GM12872 (cell line): ENCODE measurements around the gene POP4.

Experiments used
- CTCF ChIP-seq: IDR thresholded peaks from 3 replicates; pipeline ENCODE4 v1.5.1; 2011; ENCODE audit warnings: low read depth, mild to moderate bottlenecking, low read length, moderate library complexity; ENCODE audit not compliant: insufficient read depth

Gene POP4

GRCh38 chr19:29645911-29646310, 39.8 kb downstream of the POP4 start:
- TF ChIP-seq CTCF: no peak

- no peak for TF ChIP-seq CTCF
These were observed 44.8 kb downstream of the POP4 start for GRCh38 chr19:29650772-29651387.

- TF ChIP-seq CTCF: no peak
These were observed 45.7 kb downstream of the POP4 start for GRCh38 chr19:29651622-29652394.

- TF ChIP-seq CTCF: no peak
These were observed 47.3 kb downstream of the POP4 start for GRCh38 chr19:29653398-29653797.

GRCh38 chr19:29655648-29656335, 49.7 kb downstream of the POP4 start:
- no peak for TF ChIP-seq CTCF

- TF ChIP-seq CTCF: no peak
These were observed 52.3 kb downstream of the POP4 start for GRCh38 chr19:29658221-29658991.

GRCh38 chr19:29660835-29661234, 54.8 kb downstream of the POP4 start:
- no peak for TF ChIP-seq CTCF
